DND-41 (cell line): ENCODE results near the gene DTYMK.

Experiments used
- ATAC-seq: fragments of 200-7000 bp; cut with Tn5 transposase; 3 replicates; pipeline ENCODE4 v1.9.1; 2021; ENCODE audit warnings: low read depth; ENCODE audit not compliant: insufficient read depth
- DNase-seq: peaks from one replicate; pipeline ENCODE4 v3.0.0-alpha.2; 2020
- H2AFZ ChIP-seq: 2 replicates; pipeline ENCODE4 v1.6.0; 2012; ENCODE audit warnings: low read depth, low read length
- H3K27ac ChIP-seq: 2 replicates; pipeline ENCODE4 v1.5.1; 2012; ENCODE audit warnings: low read length, inconsistent platforms
- H3K27me3 ChIP-seq: fragments of 200-600 bp; sonication (generic); 2 replicates; pipeline ENCODE4 v1.6.0; 2012; ENCODE audit warnings: low read length, mild to moderate bottlenecking, inconsistent platforms; ENCODE audit not compliant: insufficient read depth, poor library complexity
- H3K36me3 ChIP-seq: 2 replicates; pipeline ENCODE4 v1.5.1; 2012; ENCODE audit warnings: low read length, inconsistent platforms; ENCODE audit not compliant: insufficient read depth
- H3K4me1 ChIP-seq: 2 replicates; pipeline ENCODE4 v1.5.1; 2012; ENCODE audit warnings: mild to moderate bottlenecking, low read length; ENCODE audit not compliant: insufficient read depth
- H3K4me2 ChIP-seq: 2 replicates; pipeline ENCODE4 v1.6.0; 2012; ENCODE audit warnings: mild to moderate bottlenecking, moderate library complexity, low read length, inconsistent platforms; ENCODE audit not compliant: insufficient read depth
- H3K4me3 ChIP-seq, 2 experiments: fragments of 200-600 bp in 1 of 2; shearing (Covaris generic) in 1 of 2; 2 replicates each; pipeline ENCODE4 v1.5.1; 2012 to 2016; ENCODE audit warnings: inconsistent platforms in 2 of 2, low read length in 2 of 2, mild to moderate bottlenecking in 2 of 2, low read depth in 1 of 2, moderate library complexity in 1 of 2
- H3K79me2 ChIP-seq: 2 replicates; pipeline ENCODE4 v1.6.0; 2012; ENCODE audit warnings: low read length, inconsistent platforms; ENCODE audit not compliant: insufficient read depth
- H3K9ac ChIP-seq: 2 replicates; pipeline ENCODE4 v1.6.0; 2012; ENCODE audit warnings: low read depth, mild to moderate bottlenecking, inconsistent platforms, low read length, moderate library complexity
- H3K9me3 ChIP-seq: 2 replicates; pipeline ENCODE4 v1.5.1; 2012; ENCODE audit warnings: low read length, moderate library complexity, mild to moderate bottlenecking, inconsistent platforms; ENCODE audit not compliant: insufficient read depth, severe bottlenecking
- H4K20me1 ChIP-seq: 2 replicates; pipeline ENCODE4 v1.6.0; 2012; ENCODE audit warnings: low read length; ENCODE audit not compliant: insufficient read depth
- CTCF ChIP-seq: IDR thresholded peaks from 2 replicates; pipeline ENCODE4 v1.5.1; 2012; ENCODE audit warnings: borderline replicate concordance, low read length, moderate library complexity, mild to moderate bottlenecking; ENCODE audit not compliant: poor library complexity, severe bottlenecking; ENCODE audit errors: extremely low read depth
- EZH2 ChIP-seq: IDR thresholded peaks from 3 replicates; pipeline ENCODE4 v1.6.1; 2012; ENCODE audit warnings: borderline replicate concordance, low read depth, mild to moderate bottlenecking, moderate library complexity, low read length, inconsistent platforms; ENCODE audit not compliant: severe bottlenecking

DTYMK gene

GRCh38 chr2:241730671-241731293 lies 44.2 kb upstream of the DTYMK start:
- Histone ChIP-seq H3K27me3 (no peaks in the 10 kb centered on the region), H3K9me3 (no peaks in the 10 kb centered on the region), H3K4me1 (peaks cover 15% of the 10 kb centered on the region), H2AFZ (no peak overlapping the region), H3K4me3 (no peak overlapping the region), H4K20me1 (no peaks in the 10 kb centered on the region), H3K27ac (no peak overlapping the region), H3K4me2 (no peak overlapping the region), H3K36me3 (peaks cover 13% of the 10 kb centered on the region), H3K79me2 (peaks cover 12% of the 10 kb centered on the region), H3K9ac (no peak overlapping the region)
- ATAC-seq, result no peak
- DNase-seq, result no peak
- no peak for TF ChIP-seq CTCF
- TF ChIP-seq EZH2, result no peak

- ATAC-seq, result no peak
Observed at GRCh38 chr2:241729868-241730267, 43.3 kb upstream of the DTYMK start.

GRCh38 chr2:241728627-241729026 lies 42.0 kb upstream of the DTYMK start:
- ATAC-seq, result no peak
- Histone ChIP-seq H3K27me3 (no peaks in the 10 kb centered on the region), H3K79me2 (no peaks in the 10 kb centered on the region), H3K9ac (no peak overlapping the region), H2AFZ (no peak overlapping the region), H3K4me1 (peaks cover 1% of the 10 kb centered on the region; the same call in 1 of the 2 replicates), H3K9me3 (no peaks in the 10 kb centered on the region), H3K27ac (no peak overlapping the region), H3K4me3 (no peak overlapping the region), H3K36me3 (peaks cover 22% of the 10 kb centered on the region), H4K20me1 (no peaks in the 10 kb centered on the region), H3K4me2 (no peak overlapping the region)
- TF ChIP-seq EZH2 (no peak), CTCF (no peak)
- DNase-seq, result no peak

More at GRCh38 chr2:241729868-241730267, 43.3 kb upstream of the DTYMK start:
- Histone ChIP-seq H3K36me3 (peaks cover 14% of the 10 kb centered on the region), H3K79me2 (peaks cover 3% of the 10 kb centered on the region), H3K4me3 (no peak overlapping the region), H3K4me2 (no peak overlapping the region), H3K27ac (no peak overlapping the region), H3K9me3 (no peaks in the 10 kb centered on the region), H2AFZ (no peak overlapping the region), H4K20me1 (no peaks in the 10 kb centered on the region), H3K4me1 (peaks cover 8% of the 10 kb centered on the region), H3K27me3 (no peaks in the 10 kb centered on the region), H3K9ac (no peak overlapping the region)
- DNase-seq, result no peak
- TF ChIP-seq CTCF, result no peak
- TF ChIP-seq EZH2, result no peak
